ENCODE data around the gene UQCRHL.

GRCh38 chr1:15799004-15799867, 8.2 kb downstream of the UQCRHL start:
- TF ChIP-seq CTCF (IDR thresholded peaks at IDR 0.05) (no peak), POLR2AphosphoS5 (IDR thresholded peaks at IDR 0.05) (peak; percentile 83), POLR2A (IDR thresholded peaks at IDR 0.05) (no peak)
